Effector CD8-positive, alpha-beta T cell (primary cell): ENCODE data around the gene UBA1.

Experiments used
- DNase-seq: peaks from one replicate; lab custom pipeline; 2025; lab: John Stamatoyannopoulos, UW

The UBA1 gene

DNA sequence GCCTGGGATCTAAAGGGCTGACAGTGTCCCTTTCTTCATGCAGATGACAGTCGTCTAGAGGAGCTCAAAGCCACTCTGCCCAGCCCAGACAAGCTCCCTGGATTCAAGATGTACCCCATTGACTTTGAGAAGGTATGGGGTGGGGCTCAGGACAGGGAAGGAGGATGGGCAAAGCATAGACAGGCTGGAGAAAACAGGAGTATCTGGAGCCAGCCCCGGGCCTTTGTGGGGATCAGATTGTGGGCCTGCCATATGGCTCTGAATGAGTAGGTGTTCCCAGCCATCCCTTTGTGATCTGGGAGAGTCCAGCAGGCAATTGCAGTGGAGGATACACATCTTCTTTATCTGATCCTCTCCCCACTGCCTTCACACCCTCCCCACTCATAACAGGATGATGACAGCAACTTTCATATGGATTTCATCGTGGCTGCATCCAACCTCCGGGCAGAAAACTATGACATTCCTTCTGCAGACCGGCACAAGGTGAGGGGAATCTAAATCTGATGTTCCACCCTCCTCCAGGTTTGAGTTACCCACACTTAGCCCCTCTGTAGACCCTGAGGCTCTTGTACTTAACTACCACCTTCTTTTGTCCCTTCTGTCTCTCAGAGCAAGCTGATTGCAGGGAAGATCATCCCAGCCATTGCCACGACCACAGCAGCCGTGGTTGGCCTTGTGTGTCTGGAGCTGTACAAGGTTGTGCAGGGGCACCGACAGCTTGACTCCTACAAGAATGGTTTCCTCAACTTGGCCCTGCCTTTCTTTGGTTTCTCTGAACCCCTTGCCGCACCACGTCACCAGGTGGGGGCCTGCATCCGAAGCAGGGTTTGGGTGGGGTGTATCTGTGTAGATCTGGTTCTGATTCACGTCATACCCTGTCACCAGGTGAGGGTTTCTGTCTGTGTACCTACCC, 19.0 kb downstream of the UBA1 start:
- DNase-seq: no peak

DNA sequence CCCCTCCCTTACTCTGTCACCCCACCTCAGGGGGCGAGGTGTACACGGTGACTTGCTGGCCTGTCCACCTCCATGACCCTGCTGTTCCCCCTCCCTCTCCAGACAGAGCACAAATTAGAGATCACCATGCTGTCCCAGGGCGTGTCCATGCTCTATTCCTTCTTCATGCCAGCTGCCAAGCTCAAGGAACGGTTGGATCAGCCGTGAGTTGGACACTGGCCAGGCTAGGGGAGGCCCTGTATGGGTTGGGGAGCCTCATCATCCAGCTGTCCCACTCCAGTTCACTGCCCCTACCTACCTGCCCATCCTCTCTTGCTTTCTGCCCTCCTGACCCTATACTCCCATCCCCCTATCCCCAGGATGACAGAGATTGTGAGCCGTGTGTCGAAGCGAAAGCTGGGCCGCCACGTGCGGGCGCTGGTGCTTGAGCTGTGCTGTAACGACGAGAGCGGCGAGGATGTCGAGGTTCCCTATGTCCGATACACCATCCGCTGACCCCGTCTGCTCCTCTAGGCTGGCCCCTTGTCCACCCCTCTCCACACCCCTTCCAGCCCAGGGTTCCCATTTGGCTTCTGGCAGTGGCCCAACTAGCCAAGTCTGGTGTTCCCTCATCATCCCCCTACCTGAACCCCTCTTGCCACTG, 20.9 kb downstream of the UBA1 start:
- no peak for DNase-seq

DNA sequence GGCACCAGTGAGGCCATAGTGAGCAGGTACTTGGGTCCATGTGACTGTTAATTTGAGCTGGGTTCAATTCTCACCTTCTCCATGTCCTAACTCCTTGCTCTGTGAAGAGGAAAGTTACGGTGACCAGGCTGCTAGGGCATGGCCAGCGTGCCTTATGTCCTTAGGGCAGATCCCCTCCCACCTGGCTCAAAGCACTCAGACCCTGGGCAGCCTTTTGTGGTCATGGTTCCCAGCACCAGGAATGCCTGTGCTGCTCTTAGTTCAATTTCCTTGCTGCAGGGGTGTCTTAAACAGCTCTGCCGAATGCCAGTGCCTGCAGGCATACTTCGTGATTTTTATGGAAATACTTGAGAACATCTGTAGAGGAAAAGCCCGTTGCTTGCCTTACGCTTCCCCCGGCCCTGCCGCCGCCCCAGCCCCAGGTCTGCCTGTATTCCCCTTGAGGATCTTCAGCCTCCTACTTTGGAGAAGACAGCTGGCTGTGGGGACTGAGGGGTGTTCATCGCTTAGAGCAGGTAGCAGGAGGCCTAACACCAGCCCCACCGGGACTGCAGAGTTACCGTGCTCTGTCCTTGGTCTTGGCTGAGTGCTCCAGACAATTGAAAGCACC, 21.8 kb downstream of the UBA1 start:
- DNase-seq: no peak

DNA sequence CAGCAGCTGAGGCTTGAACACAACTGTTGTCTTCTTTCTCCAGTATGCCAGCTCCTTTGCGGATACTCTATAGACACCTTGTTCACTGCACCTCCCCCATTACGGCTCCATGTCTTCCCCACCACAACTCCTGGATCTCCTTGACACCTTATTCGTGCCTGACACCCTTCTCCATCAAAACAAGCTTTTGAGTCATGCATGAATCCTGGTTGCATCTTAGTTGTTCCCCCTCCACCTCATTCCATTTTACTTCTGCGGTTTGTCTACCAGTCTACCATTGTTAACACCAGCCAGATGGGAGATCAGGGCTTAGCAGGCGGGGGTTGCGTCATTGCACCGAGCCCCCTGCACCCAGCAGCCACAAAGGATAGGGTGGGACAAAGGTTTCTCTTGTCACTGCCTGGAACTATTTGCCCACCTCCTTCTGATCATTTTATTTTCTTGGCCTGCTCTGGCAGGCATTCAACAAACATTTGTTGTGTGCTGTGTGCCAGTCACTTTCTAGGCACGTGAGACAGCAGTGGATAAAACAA, 22.8 kb downstream of the UBA1 start:
- no peak for DNase-seq

DNA sequence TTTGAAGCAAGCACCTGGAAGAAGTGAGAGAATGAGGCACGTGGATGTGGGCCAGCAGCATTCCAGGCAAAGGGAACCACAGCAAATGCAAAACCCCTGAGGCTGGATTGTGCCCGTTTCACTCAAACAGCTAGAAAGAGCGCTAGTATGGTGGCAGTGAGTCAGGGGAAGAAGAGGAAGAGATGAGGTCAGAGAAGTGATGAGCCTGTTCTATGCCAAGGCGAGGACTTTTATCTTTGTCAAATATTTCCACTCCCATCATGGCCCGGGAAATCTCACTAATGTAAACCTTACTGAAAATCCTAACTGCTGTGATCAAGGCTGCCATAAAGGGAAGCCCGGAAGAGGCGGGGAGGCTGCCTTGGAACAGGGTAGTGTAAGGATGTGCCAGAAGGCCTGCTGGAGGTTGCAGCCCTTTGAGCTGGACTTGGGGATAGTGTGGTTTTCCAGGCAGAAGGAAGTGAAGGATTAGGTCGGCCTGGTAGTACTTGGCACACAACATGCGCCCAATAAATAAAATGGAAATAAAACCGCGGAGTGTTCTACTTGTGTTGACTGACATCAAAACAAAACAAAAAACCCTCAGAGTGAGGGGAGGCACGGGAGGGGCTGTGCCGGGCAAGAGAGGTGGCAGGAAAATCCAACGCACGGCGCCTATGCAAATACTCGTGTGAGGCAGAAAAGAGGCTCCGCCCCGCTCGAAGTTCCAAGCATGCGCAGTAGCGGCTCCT, 23.7 kb downstream of the UBA1 start:
- no peak for DNase-seq

DNA sequence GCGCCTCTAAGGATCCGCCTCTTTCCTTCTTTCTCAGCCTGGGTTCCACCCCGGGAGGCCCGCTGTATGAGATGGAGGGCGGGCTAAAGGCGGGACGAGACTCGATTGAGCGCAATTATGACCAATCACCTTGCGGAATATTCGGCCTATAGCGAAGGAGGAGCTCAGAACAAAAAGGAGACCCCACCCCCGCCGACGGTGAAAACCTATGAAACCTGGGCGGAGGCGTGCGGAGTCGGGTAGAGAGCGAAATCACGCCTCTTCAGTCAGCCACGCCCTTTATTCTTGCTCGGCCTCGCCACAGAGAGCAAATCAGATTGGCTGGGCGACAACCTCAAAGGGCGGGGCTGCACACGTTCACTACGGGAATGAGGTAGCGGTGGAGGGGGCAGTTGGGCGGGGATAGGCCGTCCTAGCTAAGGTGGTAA, 24.2 kb downstream of the UBA1 start:
- peak; percentile 98 for DNase-seq

DNA sequence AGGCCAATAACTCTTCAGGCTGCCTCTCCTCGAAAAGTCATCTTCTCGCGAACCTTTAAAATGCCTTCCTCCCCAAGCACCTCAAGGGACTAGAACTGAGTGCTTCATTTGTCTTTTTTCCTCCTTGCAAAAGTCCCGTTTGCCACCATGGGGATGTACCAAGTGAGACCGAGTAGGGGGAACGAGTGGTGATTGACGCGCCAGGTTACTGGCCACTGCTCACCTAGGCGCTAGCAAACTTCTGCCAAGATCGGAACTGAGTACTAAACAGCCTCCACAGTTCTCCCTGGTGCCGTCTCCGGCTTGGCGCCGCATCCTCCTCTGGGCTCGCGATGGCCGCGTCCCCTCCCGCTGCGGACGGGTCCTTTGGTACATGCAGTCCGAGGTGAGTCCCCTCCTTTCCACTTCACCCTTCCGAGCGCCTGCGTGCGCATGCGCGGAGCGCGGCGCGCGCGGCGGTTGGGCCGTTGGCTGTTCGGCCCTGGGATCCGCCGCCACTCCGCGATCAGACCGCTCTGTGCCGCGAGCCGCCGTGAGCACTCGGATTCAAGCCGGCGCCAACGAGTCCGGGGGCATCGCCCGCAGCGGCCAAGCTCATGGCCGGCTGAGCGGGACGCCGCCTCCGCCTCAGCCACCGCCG, 24.8 kb downstream of the UBA1 start, which contains the start of gene CDK16:
Gene CDK16 (plus strand): TSS at position 402 of the 640 bp plus-strand sequence. CDS start 4,877 bp downstream, outside the sequence.
- peak; percentile 52 for DNase-seq

DNA sequence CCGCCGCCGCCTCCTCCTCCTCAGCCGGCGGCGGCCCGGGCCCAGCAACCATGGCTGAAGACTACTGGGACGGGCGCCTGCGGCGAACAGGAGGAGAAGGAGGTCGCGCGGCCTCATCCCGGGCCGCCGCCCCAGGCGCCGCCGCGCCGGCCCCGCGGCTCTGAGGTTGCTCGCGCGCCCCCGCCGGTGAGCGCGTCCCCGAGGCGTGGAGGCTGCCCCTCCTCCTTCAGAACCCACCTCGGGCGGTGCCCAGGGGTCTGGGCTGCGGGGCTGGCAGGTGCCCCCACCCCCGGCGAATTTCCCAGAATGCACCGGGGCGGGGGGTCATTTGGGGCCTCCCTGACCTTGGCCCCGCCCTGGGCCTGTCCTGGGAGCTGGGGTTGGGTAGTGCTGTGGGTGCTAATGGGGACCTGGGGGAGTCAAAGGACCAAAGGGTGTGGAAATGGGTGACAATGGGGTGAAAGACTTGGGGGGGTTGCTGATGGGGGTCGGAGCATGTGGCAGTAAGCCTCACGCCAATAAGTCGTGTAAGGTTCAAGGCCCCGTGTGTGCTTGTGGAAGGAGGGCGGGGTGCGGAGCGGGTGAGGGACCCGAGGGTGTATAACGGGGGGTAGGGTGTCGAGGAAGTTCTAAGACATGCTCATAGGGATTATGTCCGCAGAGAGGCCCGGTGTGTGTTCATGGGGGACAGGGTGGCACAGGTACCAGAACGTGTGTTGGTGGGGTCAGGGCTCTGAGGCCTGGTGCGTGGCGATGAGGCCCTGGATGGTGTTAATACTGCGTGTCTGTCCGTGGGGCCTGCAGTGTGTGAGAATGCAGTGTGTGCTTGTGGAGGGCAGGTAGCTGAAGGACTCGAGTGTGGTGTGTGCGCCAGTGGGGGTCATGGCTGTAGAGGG, 25.5 kb downstream of the UBA1 start:
- peak; percentile 18 for DNase-seq

DNA sequence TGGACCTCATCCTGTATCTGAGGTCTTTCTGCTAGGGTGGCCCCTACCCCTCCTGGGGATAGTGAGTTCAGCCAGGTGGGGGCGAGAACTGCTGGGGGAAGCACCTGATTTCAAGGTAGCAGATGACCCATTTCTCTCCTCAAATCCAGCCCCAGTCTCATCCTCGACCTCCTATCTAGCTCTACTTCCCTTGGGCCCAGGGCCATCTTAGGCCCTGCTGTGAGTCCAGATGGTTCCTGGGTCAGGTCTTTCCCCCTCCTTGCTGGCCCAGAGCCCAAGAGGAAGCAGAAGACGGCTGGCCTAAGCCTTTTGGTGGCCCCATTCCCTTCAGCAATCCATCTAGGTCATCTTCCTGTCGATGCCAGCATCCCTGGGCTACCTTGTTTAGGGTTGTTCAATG, 28.1 kb downstream of the UBA1 start:
- no peak for DNase-seq

DNA sequence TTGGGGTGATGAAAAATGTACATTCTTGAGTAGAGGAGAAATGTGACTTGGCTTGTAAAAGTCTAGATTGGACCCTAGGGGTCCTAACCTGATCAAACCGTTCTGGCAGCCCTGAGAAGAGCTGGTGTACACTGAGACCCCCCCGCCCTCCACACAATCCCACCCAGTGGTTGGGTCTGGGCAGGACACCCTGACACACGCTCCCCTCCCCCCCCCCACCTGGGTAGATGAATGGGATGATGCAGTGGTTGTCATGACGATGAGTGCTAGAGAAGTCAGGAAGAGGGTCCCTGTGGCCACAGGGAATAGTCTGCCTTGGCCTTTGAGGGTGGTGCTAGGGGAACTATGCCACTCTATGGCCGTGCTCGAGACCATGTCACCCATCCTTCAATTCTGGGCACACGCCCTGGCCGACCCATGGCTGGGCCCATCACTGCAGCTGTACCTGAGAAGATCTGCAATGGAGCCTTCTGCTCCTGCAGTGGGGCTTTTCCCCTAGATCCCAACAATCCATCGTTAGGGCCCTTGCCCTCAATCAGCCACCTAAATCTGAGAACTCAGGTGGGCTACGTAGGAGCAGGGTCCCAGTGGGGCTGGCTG, 29.2 kb downstream of the UBA1 start:
- DNase-seq: no peak

DNA sequence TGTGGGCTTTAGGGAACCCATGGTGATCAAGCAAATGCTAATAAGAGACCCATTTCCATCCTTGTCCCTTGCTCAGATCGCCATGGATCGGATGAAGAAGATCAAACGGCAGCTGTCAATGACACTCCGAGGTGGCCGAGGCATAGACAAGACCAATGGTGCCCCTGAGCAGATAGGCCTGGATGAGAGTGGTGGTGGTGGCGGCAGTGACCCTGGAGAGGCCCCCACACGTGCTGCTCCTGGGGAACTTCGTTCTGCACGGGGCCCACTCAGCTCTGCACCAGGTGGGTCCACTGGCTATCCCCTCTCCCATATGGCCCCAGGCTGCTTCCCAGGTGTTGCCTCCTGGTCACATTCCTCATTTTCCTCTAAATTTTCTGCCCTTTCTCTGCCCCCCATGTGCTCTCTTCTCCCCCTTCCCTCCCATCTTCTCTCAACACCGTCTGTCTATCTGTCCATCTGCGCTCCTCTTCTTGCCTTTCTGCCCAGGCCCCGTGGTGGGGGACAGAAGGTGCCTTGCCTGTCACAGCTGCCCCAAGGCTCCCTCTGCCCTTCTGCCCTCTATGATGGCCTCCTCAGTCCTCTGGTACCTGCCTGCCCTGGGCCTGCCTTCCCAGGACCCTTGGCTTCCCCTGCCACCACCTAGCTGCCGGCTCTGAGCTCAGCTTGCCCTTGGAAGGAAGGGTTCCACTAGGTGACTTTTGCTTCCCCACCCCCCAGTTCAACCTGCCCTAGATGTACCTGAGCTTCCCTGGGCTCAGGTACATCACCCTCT, 30.0 kb downstream of the UBA1 start:
- no peak for DNase-seq

DNA sequence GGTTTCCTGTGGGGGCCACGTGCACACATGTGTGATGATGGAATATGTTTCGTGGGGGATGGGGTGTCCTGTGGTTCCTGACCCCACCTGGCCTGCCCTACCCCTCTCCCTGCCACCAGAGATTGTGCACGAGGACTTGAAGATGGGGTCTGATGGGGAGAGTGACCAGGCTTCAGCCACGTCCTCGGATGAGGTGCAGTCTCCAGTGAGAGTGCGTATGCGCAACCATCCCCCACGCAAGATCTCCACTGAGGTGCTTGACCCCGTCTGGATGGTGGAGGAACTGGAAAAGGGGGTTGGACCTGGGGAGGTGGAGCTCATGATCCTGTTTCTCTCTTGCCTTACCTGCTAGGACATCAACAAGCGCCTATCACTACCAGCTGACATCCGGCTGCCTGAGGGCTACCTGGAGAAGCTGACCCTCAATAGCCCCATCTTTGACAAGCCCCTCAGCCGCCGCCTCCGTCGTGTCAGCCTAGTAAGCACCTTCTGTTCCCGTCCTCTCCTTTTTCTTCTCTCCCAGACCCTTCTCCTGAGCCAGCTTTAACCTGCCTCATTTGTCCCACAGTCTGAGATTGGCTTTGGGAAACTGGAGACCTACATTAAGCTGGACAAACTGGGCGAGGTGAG, 30.8 kb downstream of the UBA1 start:
- DNase-seq: no peak

DNA sequence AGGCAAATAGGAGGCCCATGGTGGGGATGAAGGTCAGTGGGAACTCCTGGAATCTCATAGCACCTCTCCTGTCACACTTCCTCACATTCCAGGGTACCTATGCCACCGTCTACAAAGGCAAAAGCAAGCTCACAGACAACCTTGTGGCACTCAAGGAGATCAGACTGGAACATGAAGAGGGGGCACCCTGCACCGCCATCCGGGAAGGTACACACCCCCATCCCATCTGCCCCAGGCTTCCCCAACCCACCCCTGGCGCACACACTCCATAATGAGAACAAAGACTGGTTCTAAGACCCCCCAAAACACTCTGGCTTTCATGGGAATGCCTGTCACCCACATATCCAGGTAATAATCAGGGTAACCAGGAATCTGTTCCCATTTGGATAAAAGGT, 31.3 kb downstream of the UBA1 start:
- no peak for DNase-seq

DNA sequence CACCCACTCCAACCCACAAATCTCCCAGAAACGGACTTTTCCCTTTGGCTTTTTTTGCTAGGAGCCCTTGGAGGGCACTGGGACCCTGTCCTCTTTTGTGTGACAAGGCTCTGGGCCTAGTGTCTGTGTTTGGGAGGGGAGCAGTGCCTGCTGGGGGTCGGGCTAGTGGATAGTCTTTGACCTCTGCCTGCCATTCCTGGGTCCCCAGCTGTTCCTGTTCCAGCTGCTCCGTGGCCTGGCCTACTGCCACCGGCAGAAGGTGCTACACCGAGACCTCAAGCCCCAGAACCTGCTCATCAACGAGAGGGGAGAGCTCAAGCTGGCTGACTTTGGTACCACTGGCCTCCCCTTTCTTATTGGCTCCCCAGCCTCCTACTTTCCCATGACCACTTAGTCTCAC, 32.4 kb downstream of the UBA1 start:
- no peak for DNase-seq

DNA sequence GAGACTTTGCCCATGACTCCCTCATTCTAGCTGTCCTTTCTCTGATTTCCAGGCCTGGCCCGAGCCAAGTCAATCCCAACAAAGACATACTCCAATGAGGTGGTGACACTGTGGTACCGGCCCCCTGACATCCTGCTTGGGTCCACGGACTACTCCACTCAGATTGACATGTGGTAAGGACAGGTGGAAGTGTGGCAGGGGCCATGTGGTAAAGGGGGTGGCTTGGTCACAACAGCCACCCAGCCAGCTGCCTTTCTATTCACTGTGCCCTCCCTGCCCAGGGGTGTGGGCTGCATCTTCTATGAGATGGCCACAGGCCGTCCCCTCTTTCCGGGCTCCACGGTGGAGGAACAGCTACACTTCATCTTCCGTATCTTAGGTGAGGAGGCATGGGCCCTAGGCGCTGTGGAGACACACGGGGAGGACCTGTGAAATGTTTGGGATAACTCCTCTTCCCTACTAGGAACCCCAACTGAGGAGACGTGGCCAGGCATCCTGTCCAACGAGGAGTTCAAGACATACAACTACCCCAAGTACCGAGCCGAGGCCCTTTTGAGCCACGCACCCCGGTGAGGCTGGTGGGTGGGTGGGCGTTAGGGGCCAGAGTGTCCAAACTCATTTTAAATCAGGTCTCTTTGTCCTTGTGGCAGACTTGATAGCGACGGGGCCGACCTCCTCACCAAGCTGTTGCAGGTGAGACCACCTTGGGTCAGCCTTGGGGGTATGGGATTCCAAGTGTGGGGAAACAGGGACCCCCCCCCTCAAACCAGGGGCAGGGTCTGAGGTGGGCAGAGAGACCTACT, 33.1 kb downstream of the UBA1 start:
- DNase-seq: no peak

DNA sequence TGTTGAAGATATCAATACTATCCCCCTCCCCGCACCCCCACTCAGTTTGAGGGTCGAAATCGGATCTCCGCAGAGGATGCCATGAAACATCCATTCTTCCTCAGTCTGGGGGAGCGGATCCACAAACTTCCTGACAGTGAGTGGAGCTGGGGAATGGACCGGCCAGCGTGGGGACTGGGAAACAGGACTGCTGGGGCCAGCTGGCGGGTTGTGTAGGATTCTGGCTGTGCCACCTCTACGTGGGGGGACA, 33.6 kb downstream of the UBA1 start:
- DNase-seq: no peak

DNA sequence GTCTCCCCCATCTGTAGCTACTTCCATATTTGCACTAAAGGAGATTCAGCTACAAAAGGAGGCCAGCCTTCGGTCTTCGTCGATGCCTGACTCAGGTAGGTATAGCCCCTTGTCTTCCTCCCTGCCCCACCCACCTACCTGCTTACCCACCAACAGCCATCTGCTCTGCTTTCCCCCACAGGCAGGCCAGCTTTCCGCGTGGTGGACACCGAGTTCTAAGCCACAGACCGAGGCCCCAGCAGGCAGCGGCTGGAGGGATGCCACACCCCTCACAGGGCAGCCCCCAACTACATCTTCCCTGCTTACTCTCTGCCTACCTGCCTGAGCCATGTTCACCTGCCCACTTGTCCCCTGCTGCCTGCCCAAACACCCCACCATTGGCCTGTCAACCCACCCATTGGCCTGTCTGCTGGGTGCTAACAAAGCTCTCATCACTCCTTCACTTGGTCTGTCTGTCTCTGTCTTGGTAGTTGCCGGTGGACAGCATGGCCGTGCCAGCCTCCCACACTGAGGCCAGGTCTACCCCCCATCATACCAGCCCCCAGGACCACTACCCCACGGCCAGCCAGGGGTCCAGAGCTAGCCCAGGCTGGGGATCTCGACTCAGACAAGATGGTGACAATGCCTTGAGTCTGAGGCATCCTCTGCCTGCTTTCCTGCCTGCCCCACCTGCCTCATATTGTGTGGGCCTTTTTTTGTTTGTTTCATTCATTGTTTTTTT, 35.1 kb downstream of the UBA1 start:
- no peak for DNase-seq
